Stomach (tissue), 4 donors: ENCODE measurements around the gene SPATA20.

ENCODE experiments used
- EP300 ChIP-seq: sonication (generic); formaldehyde crosslinking; IDR thresholded peaks from one replicate; pipeline ENCODE4 v1.6.1; 2017; ENCODE audit warnings: antibody characterized with exemption
- POLR2A ChIP-seq, 4 donors: fragments of 450-650 bp; IDR thresholded peaks; one replicate each; pipeline ENCODE4 v1.6.1; 2016; ENCODE audit warnings: antibody characterized with exemption in 4 of 4, control low read depth in 2 of 4, mild to moderate bottlenecking in 1 of 4, moderate library complexity in 1 of 4
- POLR2AphosphoS5 ChIP-seq, 3 donors: sonication (generic); formaldehyde crosslinking; IDR thresholded peaks; one replicate each; pipeline ENCODE4 v1.6.1; 2016; ENCODE audit warnings: antibody characterized with exemption in 3 of 3
- TF ChIP-seq, protein P1 (sequence below), 7 experiments: fragments of 450-650 bp in 4 of 7; fragments of 200-600 bp in 3 of 7; sonication (generic) in 3 of 7; IDR thresholded peaks; one replicate each; pipeline ENCODE4 v1.5.1; 2016 to 2019; ENCODE audit warnings: antibody characterized with exemption in 7 of 7, control low read depth in 2 of 7, mild to moderate bottlenecking in 1 of 7

DNA sequence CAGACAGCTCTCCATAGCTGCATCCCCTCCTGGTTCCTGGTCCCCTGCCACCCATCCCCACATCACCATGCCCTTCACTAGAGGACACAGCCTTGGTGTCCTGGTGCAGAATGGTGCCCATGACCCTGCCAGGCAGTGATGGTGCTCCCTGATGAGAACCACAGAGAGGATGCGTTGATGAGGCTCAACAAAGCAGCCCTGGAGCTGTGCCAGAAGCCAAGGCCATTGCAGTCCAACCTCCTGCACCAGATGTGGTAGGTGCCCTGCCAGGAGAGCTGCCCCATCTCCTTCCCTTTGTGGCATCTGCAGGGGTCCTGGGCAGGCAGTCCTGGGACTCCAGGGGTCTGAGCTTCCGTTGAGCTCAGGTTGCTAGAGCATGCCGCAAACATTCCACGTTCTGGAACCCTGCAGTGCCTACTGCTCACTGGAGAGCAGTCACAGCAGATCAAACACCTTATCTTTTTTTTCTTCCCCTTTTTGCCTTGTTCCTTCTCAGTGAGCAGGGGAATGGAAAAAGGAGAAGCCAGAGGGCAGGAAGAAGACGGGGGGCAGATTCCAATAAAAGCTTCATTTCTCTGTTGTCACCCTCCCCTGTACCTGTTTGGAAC, 19.7 kb upstream of the SPATA20 start:
- TF ChIP-seq, protein P1, sequence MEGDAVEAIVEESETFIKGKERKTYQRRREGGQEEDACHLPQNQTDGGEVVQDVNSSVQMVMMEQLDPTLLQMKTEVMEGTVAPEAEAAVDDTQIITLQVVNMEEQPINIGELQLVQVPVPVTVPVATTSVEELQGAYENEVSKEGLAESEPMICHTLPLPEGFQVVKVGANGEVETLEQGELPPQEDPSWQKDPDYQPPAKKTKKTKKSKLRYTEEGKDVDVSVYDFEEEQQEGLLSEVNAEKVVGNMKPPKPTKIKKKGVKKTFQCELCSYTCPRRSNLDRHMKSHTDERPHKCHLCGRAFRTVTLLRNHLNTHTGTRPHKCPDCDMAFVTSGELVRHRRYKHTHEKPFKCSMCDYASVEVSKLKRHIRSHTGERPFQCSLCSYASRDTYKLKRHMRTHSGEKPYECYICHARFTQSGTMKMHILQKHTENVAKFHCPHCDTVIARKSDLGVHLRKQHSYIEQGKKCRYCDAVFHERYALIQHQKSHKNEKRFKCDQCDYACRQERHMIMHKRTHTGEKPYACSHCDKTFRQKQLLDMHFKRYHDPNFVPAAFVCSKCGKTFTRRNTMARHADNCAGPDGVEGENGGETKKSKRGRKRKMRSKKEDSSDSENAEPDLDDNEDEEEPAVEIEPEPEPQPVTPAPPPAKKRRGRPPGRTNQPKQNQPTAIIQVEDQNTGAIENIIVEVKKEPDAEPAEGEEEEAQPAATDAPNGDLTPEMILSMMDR (IDR thresholded peaks at IDR 0.05), result no peak
- TF ChIP-seq POLR2AphosphoS5 (IDR thresholded peaks at IDR 0.05), result no peak
- TF ChIP-seq POLR2A (IDR thresholded peaks at IDR 0.05), result no peak
- no peak for TF ChIP-seq EP300
